ENCODE data around the gene LCE1B. TPM values are rescaled to one million over a fixed set of nuclear protein-coding genes. Genes with fewer than 3 reads are reported as not detected.

LCE1B gene
- total RNA-seq, 1 donor from 2014 or later, result not detected

GRCh38 chr1:152806576-152806975 lies 5.2 kb upstream of the LCE1B start, which contains the start of gene LCE1C:
Gene LCE1C, minus strand, starts transcription at chr1:152806651. Its CDS starts 1,173 bp downstream, at chr1:152805478.
- peak; percentile 89 for DNase-seq (ENCODE audit: low read depth)

GRCh38 chr1:152811050-152811449 lies 721 bp upstream of the LCE1B start:
- no peak for TF ChIP-seq CTCF (IDR thresholded peaks at IDR 0.05; ENCODE audit: insufficient read depth, low read length, severe bottlenecking)

More at GRCh38 chr1:152806576-152806975, 5.2 kb upstream of the LCE1B start, which contains the start of gene LCE1C:
- FAIRE-seq, result peak; percentile 43
- TF ChIP-seq CTCF (IDR thresholded peaks at IDR 0.05; ENCODE audit: insufficient read depth, low read length, severe bottlenecking), result no peak
- Histone ChIP-seq H3K27me3 (ENCODE audit: control insufficient read depth, insufficient read depth, low read length) (no peaks in the 10 kb centered on the region), H3K36me3 (ENCODE audit: control insufficient read depth, insufficient read depth, low read length) (no peaks in the 10 kb centered on the region), H3K4me3 (ENCODE audit: low read depth, low read length) (no peak within 1 kb of the TSS)

GRCh38 chr1:152817309-152817708 lies 5.5 kb downstream of the LCE1B start:
- Histone ChIP-seq H3K36me3 (ENCODE audit: control insufficient read depth, insufficient read depth, low read length) (no peaks in the 10 kb centered on the region), H3K27me3 (ENCODE audit: control insufficient read depth, insufficient read depth, low read length) (no peaks in the 10 kb centered on the region), H3K4me3 (ENCODE audit: low read depth, low read length) (no peak overlapping the region)
- no peak for TF ChIP-seq CTCF (IDR thresholded peaks at IDR 0.05; ENCODE audit: insufficient read depth, low read length, severe bottlenecking)
- FAIRE-seq (no peak), DNase-seq (ENCODE audit: low read depth) (peak; percentile 86)

More at GRCh38 chr1:152811050-152811449, 721 bp upstream of the LCE1B start:
- Histone ChIP-seq H3K36me3 (ENCODE audit: control insufficient read depth, insufficient read depth, low read length) (no peaks in the 10 kb centered on the region), H3K4me3 (ENCODE audit: low read depth, low read length) (no peak overlapping the region), H3K27me3 (ENCODE audit: control insufficient read depth, insufficient read depth, low read length) (no peaks in the 10 kb centered on the region)
- FAIRE-seq (peak; percentile 7), DNase-seq (ENCODE audit: low read depth) (peak; percentile 86)

GRCh38 chr1:152823294-152823693 lies 11.5 kb downstream of the LCE1B start:
- Histone ChIP-seq H3K36me3 (ENCODE audit: control insufficient read depth, insufficient read depth, low read length) (no peaks in the 10 kb centered on the region), H3K27me3 (ENCODE audit: control insufficient read depth, insufficient read depth, low read length) (peaks cover 6% of the 10 kb centered on the region), H3K4me3 (ENCODE audit: low read depth, low read length) (no peak overlapping the region)
- no peak for TF ChIP-seq CTCF (IDR thresholded peaks at IDR 0.05; ENCODE audit: insufficient read depth, low read length, severe bottlenecking)
- no peak for FAIRE-seq
- DNase-seq (ENCODE audit: low read depth), result no peak

GRCh38 chr1:152824964-152825363 lies 13.2 kb downstream of the LCE1B start:
- no peak overlapping the region for H3K4me3 ChIP-seq (ENCODE audit: low read depth, low read length)
- DNase-seq (ENCODE audit: low read depth), result peak; percentile 69
- FAIRE-seq, result no peak
- no peak for TF ChIP-seq CTCF (IDR thresholded peaks at IDR 0.05; ENCODE audit: insufficient read depth, low read length, severe bottlenecking)
- H3K27me3 ChIP-seq (ENCODE audit: control insufficient read depth, insufficient read depth, low read length), result peaks cover 6% of the 10 kb centered on the region
- H3K36me3 ChIP-seq (ENCODE audit: control insufficient read depth, insufficient read depth, low read length), result no peaks in the 10 kb centered on the region

GRCh38 chr1:152827173-152827572 lies 15.4 kb downstream of the LCE1B start, which contains the start of gene LCE1A:
Gene LCE1A, plus strand, starts transcription at chr1:152827473. Its CDS starts 0 bp downstream, at chr1:152827473.
- TF ChIP-seq CTCF (IDR thresholded peaks at IDR 0.05; ENCODE audit: insufficient read depth, low read length, severe bottlenecking), result no peak
- FAIRE-seq (no peak), DNase-seq (ENCODE audit: low read depth) (no peak)
- no peak within 1 kb of the TSS for H3K4me3 ChIP-seq (ENCODE audit: low read depth, low read length)
- peaks cover 6% of the 10 kb centered on the region for H3K27me3 ChIP-seq (ENCODE audit: control insufficient read depth, insufficient read depth, low read length)
- H3K36me3 ChIP-seq (ENCODE audit: control insufficient read depth, insufficient read depth, low read length), result no peaks in the 10 kb centered on the region
